ENCODE measurements around the gene SGSM2. TPM values are rescaled to one million over a fixed set of nuclear protein-coding genes. Genes with fewer than 3 reads are reported as not detected.

SGSM2 gene
- total RNA-seq, 1 donor from 2014 or later = 56.0 TPM

- Mint-ChIP-seq H3K27ac (ENCODE audit: unreplicated experiment) (no peak overlapping the region), H3K27me3 (ENCODE audit: unreplicated experiment) (no peaks in the 10 kb centered on the region), H3K36me3 (ENCODE audit: unreplicated experiment) (peaks cover 10% of the 10 kb centered on the region), H3K4me1 (ENCODE audit: unreplicated experiment) (peaks cover 10% of the 10 kb centered on the region), H3K4me3 (ENCODE audit: unreplicated experiment) (no peak overlapping the region), H3K9me3 (ENCODE audit: unreplicated experiment) (no peaks in the 10 kb centered on the region)
- no peak for TF ChIP-seq CTCF (IDR thresholded peaks at IDR 0.05)
- DNase-seq (ENCODE audit: extremely low spot score, unreplicated experiment) = no peak
These were observed 20.7 kb downstream of the SGSM2 start for GRCh38 chr17:2357931-2358434.

- H3K4me3 Mint-ChIP-seq (ENCODE audit: unreplicated experiment) = no peak overlapping the region
- no peak for TF ChIP-seq CTCF (IDR thresholded peaks at IDR 0.05)
- no peaks in the 10 kb centered on the region for H3K9me3 Mint-ChIP-seq (ENCODE audit: unreplicated experiment)
- H3K27ac Mint-ChIP-seq (ENCODE audit: unreplicated experiment) = no peak overlapping the region
- no peaks in the 10 kb centered on the region for H3K27me3 Mint-ChIP-seq (ENCODE audit: unreplicated experiment)
- peaks cover 10% of the 10 kb centered on the region for H3K4me1 Mint-ChIP-seq (ENCODE audit: unreplicated experiment)
- peaks cover 13% of the 10 kb centered on the region for H3K36me3 Mint-ChIP-seq (ENCODE audit: unreplicated experiment)
- no peak for DNase-seq (ENCODE audit: extremely low spot score, unreplicated experiment)
These were observed 23.9 kb downstream of the SGSM2 start for GRCh38 chr17:2361010-2361760.

GRCh38 chr17:2362016-2362415, 24.7 kb downstream of the SGSM2 start:
- DNase-seq (ENCODE audit: extremely low spot score, unreplicated experiment) = no peak
- H3K27me3 Mint-ChIP-seq (ENCODE audit: unreplicated experiment) = no peaks in the 10 kb centered on the region
- peaks cover 10% of the 10 kb centered on the region for H3K4me1 Mint-ChIP-seq (ENCODE audit: unreplicated experiment)

GRCh38 chr17:2362416-2362815, 25.1 kb downstream of the SGSM2 start:
- H3K36me3 Mint-ChIP-seq (ENCODE audit: unreplicated experiment) = peaks cover 13% of the 10 kb centered on the region
- no peak for TF ChIP-seq CTCF (IDR thresholded peaks at IDR 0.05)
- DNase-seq (ENCODE audit: extremely low spot score, unreplicated experiment) = no peak
- H3K4me3 Mint-ChIP-seq (ENCODE audit: unreplicated experiment) = no peak overlapping the region
- no peaks in the 10 kb centered on the region for H3K27me3 Mint-ChIP-seq (ENCODE audit: unreplicated experiment)
- no peaks in the 10 kb centered on the region for H3K9me3 Mint-ChIP-seq (ENCODE audit: unreplicated experiment)
- H3K4me1 Mint-ChIP-seq (ENCODE audit: unreplicated experiment) = peaks cover 10% of the 10 kb centered on the region
- no peak overlapping the region for H3K27ac Mint-ChIP-seq (ENCODE audit: unreplicated experiment)

More at GRCh38 chr17:2362016-2362415, 24.7 kb downstream of the SGSM2 start:
- Mint-ChIP-seq H3K9me3 (ENCODE audit: unreplicated experiment) (no peaks in the 10 kb centered on the region), H3K4me3 (ENCODE audit: unreplicated experiment) (no peak overlapping the region), H3K36me3 (ENCODE audit: unreplicated experiment) (peaks cover 13% of the 10 kb centered on the region), H3K27ac (ENCODE audit: unreplicated experiment) (no peak overlapping the region)
- no peak for TF ChIP-seq CTCF (IDR thresholded peaks at IDR 0.05)

GRCh38 chr17:2362881-2363280, 25.6 kb downstream of the SGSM2 start:
- H3K9me3 Mint-ChIP-seq (ENCODE audit: unreplicated experiment) = no peaks in the 10 kb centered on the region
- H3K27ac Mint-ChIP-seq (ENCODE audit: unreplicated experiment) = no peak overlapping the region
- no peak for DNase-seq (ENCODE audit: extremely low spot score, unreplicated experiment)
- H3K36me3 Mint-ChIP-seq (ENCODE audit: unreplicated experiment) = peaks cover 11% of the 10 kb centered on the region
- peaks cover 10% of the 10 kb centered on the region for H3K4me1 Mint-ChIP-seq (ENCODE audit: unreplicated experiment)
- no peaks in the 10 kb centered on the region for H3K27me3 Mint-ChIP-seq (ENCODE audit: unreplicated experiment)
- H3K4me3 Mint-ChIP-seq (ENCODE audit: unreplicated experiment) = no peak overlapping the region
- no peak for TF ChIP-seq CTCF (IDR thresholded peaks at IDR 0.05)

All from osteocyte (in vitro differentiated cells).